ENCODE measurements around the gene LRIG1.

LRIG1 gene

DNA sequence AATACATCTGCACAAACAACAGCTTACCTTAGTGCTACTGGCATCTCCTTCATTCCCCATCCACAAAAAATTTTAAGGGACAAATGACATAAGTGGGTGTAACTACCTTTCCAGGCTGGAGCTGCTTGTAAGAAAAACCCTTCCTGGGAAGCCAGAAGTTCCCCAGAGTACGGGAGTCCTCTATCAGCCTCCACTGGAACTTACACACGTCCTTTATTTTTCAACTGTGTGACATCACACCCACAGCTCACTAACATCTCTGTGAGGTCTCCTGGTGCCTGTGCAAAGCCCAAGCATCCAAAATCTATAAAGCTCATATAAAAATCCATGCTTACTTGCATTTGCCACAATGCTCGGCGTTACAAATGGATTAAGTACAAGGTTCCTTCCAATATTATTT lies 27.6 kb downstream of the LRIG1 start:
- POLR2A ChIA-PET: no interaction called here
- TF ChIP-seq, protein P1, sequence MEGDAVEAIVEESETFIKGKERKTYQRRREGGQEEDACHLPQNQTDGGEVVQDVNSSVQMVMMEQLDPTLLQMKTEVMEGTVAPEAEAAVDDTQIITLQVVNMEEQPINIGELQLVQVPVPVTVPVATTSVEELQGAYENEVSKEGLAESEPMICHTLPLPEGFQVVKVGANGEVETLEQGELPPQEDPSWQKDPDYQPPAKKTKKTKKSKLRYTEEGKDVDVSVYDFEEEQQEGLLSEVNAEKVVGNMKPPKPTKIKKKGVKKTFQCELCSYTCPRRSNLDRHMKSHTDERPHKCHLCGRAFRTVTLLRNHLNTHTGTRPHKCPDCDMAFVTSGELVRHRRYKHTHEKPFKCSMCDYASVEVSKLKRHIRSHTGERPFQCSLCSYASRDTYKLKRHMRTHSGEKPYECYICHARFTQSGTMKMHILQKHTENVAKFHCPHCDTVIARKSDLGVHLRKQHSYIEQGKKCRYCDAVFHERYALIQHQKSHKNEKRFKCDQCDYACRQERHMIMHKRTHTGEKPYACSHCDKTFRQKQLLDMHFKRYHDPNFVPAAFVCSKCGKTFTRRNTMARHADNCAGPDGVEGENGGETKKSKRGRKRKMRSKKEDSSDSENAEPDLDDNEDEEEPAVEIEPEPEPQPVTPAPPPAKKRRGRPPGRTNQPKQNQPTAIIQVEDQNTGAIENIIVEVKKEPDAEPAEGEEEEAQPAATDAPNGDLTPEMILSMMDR (IDR thresholded peaks at IDR 0.05; ENCODE audit: control extremely low read depth, extremely low read depth, low read depth, missing control alignments): no peak
- DNase-seq (ENCODE audit: extremely low spot score): no peak
- CTCF ChIA-PET: interaction anchor here (1.1 to 2.7 kb wide), 7 partner anchors 10 to 66 kb away, joined by 4 to 15 read pairs (median 5); no protein-coding TSS in a partner anchor

DNA sequence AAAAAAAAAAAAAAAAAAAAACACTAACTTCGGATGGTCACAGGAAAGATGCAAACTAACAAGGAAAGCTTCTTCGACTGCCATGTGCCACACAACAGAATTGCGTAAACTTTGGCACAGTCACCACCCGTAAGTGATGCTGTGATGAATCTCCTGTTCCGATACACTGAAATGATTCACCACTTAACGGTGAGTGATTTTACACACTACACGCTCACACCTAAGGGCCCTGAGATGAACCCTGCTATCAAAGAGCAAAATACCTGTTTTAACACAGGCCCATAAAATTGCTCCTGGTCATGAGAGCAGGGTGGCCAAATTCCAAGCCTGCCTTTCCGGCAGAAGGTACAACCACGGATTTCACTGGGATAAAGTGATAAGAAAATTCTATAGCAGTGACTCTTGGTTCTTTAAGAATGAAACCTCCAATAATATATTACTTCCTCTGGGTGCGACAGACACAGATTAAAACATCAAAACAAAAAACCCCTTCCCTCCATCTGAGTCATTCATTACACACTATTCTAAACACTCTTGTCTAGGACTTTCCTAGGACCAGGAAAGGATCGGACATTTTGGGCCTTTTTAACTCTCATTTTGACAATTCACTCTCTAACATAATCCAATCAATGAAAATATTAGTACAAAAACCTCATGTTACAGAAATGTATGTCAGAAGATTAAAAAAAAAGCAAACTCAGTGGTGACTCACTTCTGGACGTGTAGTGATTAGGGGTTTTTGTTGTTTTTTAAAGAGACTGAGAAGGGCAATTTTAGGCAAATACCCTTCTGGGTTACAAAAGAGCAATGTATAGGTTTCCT lies 28.3 kb downstream of the LRIG1 start:
- peak; percentile 53 for DNase-seq (ENCODE audit: extremely low spot score)
- TF ChIP-seq, protein P1 (IDR thresholded peaks at IDR 0.05; ENCODE audit: control extremely low read depth, extremely low read depth, low read depth, missing control alignments): no peak
- ChIA-PET CTCF (interaction anchor here (1.0 to 2.7 kb wide), 7 partner anchors 10 to 65 kb away, joined by 3 to 15 read pairs (median 5); no protein-coding TSS in a partner anchor), POLR2A (interaction anchor here (0.6 kb wide), 1 partner anchor 8 kb away, joined by 3 read pairs; no protein-coding TSS in a partner anchor)

DNA sequence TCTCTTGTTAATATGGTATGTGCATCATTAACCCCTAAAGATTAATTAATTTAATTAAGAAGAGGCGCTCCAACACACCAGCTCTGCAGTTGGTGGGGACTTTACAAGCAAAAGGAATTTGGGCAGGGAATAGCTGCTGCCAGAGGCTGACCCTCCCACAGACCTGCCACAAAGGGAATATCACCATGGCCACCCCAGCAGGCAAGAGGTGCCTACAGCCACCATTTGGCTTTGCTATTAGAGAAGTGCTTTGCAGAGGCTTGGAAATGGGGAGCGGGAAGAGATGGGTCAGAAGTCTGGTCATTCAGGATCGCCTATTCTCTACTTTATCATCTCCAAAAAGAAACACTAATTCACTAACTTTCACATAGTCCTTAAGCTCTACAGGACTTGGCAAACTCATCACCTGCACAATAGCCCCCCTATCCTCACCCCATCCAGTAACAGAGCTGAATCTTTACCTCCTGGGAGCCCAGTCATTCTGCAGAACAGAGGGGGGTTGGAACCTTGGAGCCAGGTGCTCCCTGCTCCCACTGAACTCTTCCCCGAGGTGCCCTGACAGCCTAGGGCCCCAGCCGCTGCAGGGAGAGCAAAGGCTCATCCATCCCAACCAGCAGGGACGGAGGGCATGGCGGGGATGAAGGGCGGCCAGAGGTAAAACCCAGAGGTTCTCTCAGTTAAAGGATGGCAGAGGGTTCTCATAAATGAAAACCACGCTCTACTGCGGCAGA lies 29.7 kb downstream of the LRIG1 start:
- no peak for DNase-seq (ENCODE audit: extremely low spot score)
- TF ChIP-seq, protein P1 (IDR thresholded peaks at IDR 0.05; ENCODE audit: control extremely low read depth, extremely low read depth, low read depth, missing control alignments): no peak
- ChIA-PET POLR2A (no interaction called here), CTCF (interaction anchor here (0.8 to 4.2 kb wide), 5 partner anchors 12 to 64 kb away, joined by 3 to 25 read pairs (median 3); no protein-coding TSS in a partner anchor)

DNA sequence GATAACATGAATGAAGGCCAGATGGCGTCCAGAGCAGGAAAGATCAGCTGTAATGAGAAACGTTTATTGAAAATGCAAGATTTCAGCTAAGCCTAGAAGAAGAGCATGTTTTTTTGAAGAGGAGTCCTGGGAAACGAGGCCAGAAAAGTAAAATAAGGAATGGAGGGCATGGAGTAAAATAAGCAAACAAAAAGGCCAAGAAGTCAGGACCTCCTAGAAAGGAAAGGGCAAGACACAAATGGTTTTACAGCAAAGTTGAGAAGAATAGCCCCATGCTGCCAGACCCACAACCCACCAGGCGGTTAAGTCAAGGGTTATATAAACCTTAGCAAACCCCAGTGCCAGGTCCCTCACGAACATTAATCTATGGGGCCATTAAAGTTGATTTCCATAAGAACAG lies 30.5 kb downstream of the LRIG1 start:
- CTCF ChIA-PET: interaction anchor here (0.8 to 4.2 kb wide), 3 partner anchors 19 to 63 kb away, joined by 3 to 25 read pairs (median 3); no protein-coding TSS in a partner anchor
- TF ChIP-seq, protein P1 (IDR thresholded peaks at IDR 0.05; ENCODE audit: control extremely low read depth, extremely low read depth, low read depth, missing control alignments): no peak
- no peak for DNase-seq (ENCODE audit: extremely low spot score)
- POLR2A ChIA-PET: no interaction called here

DNA sequence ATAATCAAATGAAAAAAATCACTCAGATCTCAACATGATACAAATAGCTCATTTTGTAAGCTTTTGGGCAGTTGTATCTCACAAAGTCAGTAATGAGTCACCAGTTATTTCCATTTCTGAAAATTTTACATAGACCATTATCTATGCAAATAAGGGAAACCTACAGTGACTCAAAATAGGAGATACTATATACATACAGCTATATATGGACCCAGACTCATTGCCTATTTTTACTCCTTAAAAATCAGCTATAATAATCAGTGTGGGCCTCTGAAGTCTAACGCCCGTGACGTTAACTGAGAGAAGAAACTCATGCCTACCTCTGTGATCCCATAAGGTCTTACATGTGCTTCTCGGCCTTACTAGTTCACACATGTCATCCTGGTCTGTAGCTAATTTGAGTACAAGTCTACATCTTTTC lies 31.6 kb downstream of the LRIG1 start:
- POLR2A ChIA-PET: no interaction called here
- TF ChIP-seq, protein P1 (IDR thresholded peaks at IDR 0.05; ENCODE audit: control extremely low read depth, extremely low read depth, low read depth, missing control alignments): no peak
- CTCF ChIA-PET: interaction anchor here (0.7 to 4.2 kb wide), 9 partner anchors 9 to 521 kb away, joined by 3 to 25 read pairs (median 3); no protein-coding TSS in a partner anchor
- DNase-seq (ENCODE audit: extremely low spot score): peak; percentile 51

DNA sequence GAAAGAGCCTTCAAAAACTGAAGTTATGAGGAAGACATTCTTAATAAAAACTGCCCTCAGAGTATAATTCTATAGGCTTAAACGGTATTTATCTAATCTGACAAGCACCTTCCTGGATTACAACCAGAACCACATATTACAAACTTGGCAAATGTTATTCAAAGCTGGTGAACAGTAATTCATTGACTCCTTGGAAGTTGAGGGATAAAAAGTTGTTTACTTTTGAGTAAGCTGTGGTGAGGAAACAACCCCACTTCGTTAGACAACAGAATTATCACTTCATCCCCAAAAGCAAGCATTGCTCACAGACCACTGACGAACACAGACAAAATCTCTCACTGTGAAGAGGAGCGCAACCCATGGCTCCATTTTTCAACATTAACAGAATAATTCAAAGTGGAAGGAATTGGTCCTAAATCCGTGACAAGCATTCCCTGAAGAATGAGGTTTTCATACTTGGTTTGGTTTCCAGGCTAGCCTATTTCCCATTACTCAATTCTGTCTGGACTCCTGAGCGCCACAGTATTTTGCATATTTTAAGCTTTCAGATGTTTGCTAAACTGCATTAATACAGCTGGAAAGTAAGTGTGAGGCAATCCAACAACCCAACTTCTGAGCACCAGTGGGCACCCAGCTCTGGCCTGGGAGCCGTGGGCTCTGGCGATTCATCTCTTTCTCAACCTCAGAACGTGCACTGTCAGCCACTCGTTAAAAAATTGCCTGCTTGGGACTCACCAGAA lies 32.7 kb downstream of the LRIG1 start:
- no peak for DNase-seq (ENCODE audit: extremely low spot score)
- TF ChIP-seq, protein P1 (IDR thresholded peaks at IDR 0.05; ENCODE audit: control extremely low read depth, extremely low read depth, low read depth, missing control alignments): no peak
- POLR2A ChIA-PET: no interaction called here
- CTCF ChIA-PET: interaction anchor here (0.7 to 4.2 kb wide), 4 partner anchors 15 to 61 kb away, joined by 3 to 25 read pairs (median 9); no protein-coding TSS in a partner anchor

Measured in GM10248 (cell line).